Upper lobe of left lung (tissue), 4 donors: ENCODE results near the gene TXNDC2.

Experiments used
- CTCF ChIP-seq, 6 experiments: fragments of 450-650 bp in 4 of 6; fragments of 200-600 bp in 2 of 6; sonication (generic) in 2 of 6; IDR thresholded peaks; one replicate each; pipeline ENCODE4 v1.5.1; 2016 to 2019; ENCODE audit warnings: antibody characterized with exemption in 6 of 6
- EP300 ChIP-seq, 4 donors: sonication (generic); formaldehyde crosslinking; IDR thresholded peaks; one replicate each; pipeline ENCODE4 v1.5.1; 2017; ENCODE audit warnings: antibody characterized with exemption in 4 of 4, control low read depth in 2 of 4
- POLR2A ChIP-seq, 4 donors: fragments of 450-650 bp; IDR thresholded peaks; one replicate each; pipeline ENCODE4 v1.5.1; 2016 to 2017; ENCODE audit warnings: antibody characterized with exemption in 4 of 4, mild to moderate bottlenecking in 2 of 4
- POLR2AphosphoS5 ChIP-seq, 2 donors: sonication (generic); formaldehyde crosslinking; IDR thresholded peaks; one replicate each; pipeline ENCODE4 v1.5.1; 2017; ENCODE audit warnings: antibody characterized with exemption in 2 of 2

- TF ChIP-seq CTCF (IDR thresholded peaks at IDR 0.05) (no peak), EP300 (IDR thresholded peaks at IDR 0.05) (no peak), POLR2AphosphoS5 (IDR thresholded peaks at IDR 0.05) (peak in 1 of 2 donors; percentile 74), POLR2A (IDR thresholded peaks at IDR 0.05) (no peak)
These were observed 15.9 kb upstream of the TXNDC2 start for GRCh38 chr18:9869715-9870430.
